ENCODE data around the gene CLHC1. TPM values are rescaled to one million over a fixed set of nuclear protein-coding genes. Genes with fewer than 3 reads are reported as not detected.

The CLHC1 gene
- total and polyA plus RNA-seq, 10 of the 15 experiments (the other 5 are each of a cell fraction or from before 2014, with no cell fraction given), result 2.6 to 6.8 (median 4.7) TPM

- RAD21 ChIA-PET (ENCODE audit: unreplicated experiment), result interaction anchor here (0.8 to 15.9 kb wide), 6 partner anchors 8 to 287 kb away, joined by 3 to 194 read pairs (median 8); partner anchors contain the start of gene RTN4
- no peak overlapping the region for H3K9ac ChIP-seq (ENCODE audit: control insufficient read depth, insufficient read depth, low read length)
- no peaks in the 10 kb centered on the region for H3K27me3 ChIP-seq (replicated peaks in 1 of 2; ENCODE audit: control insufficient read depth in 2 of 2, insufficient read depth in 2 of 2, low read length in 1 of 2)
- FAIRE-seq, result no peak
- no peak for ATAC-seq
- H3K4me3 ChIP-seq, result no peak overlapping the region
- SMC1A ChIA-PET (ENCODE audit: uncharacterized antibody, unreplicated experiment), result interaction anchor here (0.5 to 17.4 kb wide), 13 partner anchors 16 to 498 kb away, joined by 3 to 260 read pairs (median 9); partner anchors contain the start of gene RTN4
- no peak for DNase-seq (ENCODE audit: low read depth, low spot score)
- H3K36me3 ChIP-seq (ENCODE audit: control insufficient read depth in 2 of 2, insufficient read depth in 2 of 2, low read length in 1 of 2), result no peaks in the 10 kb centered on the region
- TF ChIP-seq KLF5 (IDR thresholded peaks at IDR 0.05; ENCODE audit: partially characterized antibody) (no peak), DPF2 (IDR thresholded peaks at IDR 0.05) (no peak)
- no peaks in the 10 kb centered on the region for H3K79me2 ChIP-seq (ENCODE audit: control insufficient read depth, insufficient read depth, low read length)
- H3K9me3 ChIP-seq (replicated peaks; ENCODE audit: control insufficient read depth, insufficient read depth, low read length), result no peaks in the 10 kb centered on the region
- no peaks in the 10 kb centered on the region for H4K20me1 ChIP-seq (ENCODE audit: control insufficient read depth, insufficient read depth)
- intact Hi-C loops (cut with micrococcal nuclease; ENCODE audit: unreplicated experiment) (loop anchor here (2.0 to 10.0 kb wide), 3 partner anchors 118 to 335 kb away; partner anchors contain the start of gene RTN4), in situ Hi-C loops (cut with MboI) (loop anchor here (5.0 kb wide), 2 partner anchors 153 to 268 kb away; no protein-coding TSS in a partner anchor)
- no TSS peak for BruUV-seq (replicated peaks)
- no peaks in the 10 kb centered on the region for H3K4me1 ChIP-seq (ENCODE audit: control insufficient read depth, insufficient read depth, low read length)
- 91% methylated on average over 3 of the region's 3 CpGs for WGBS (ENCODE audit: insufficient coverage, insufficient replicate concordance, low lambda C conversion rate, missing lambda C conversion rate)
- H3K4me2 ChIP-seq (ENCODE audit: control insufficient read depth, insufficient read depth), result no peak overlapping the region
- H2AFZ ChIP-seq (ENCODE audit: control insufficient read depth, low read depth, low read length), result no peak overlapping the region
- CTCF ChIA-PET, result interaction anchor here (0.6 to 19.0 kb wide), 16 partner anchors 8 to 466 kb away, joined by 3 to 342 read pairs (median 4); partner anchors contain the start of gene RTN4
- POLR2A ChIA-PET, result no interaction called here
- H3K27ac ChIP-seq (ENCODE audit: control insufficient read depth, insufficient read depth), result no peak overlapping the region
Measured at GRCh38 chr2:55169915-55170314, 62.2 kb downstream of the CLHC1 start.

DNA sequence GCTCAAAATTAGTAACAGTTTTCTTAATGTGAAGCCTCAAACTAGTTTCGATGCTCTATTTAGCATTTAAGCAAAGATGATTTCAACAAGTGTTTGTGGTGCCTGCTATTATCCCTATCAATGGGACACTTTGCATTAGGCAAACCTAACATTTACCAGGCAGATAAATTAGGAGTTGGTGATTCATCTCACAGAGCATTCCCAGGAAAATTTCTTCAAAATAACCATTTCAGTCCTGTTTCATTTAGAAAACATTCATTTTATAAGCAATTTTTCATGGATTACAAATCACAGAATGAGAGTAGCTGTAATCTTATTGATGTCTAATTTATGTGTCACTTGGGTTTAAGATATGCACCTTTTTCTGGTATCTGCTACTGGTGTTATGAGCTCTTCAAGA lies 62.7 kb downstream of the CLHC1 start:
- no TSS peak for BruUV-seq (replicated peaks)
- H4K20me1 ChIP-seq (ENCODE audit: control insufficient read depth, insufficient read depth), result no peaks in the 10 kb centered on the region
- H3K4me3 ChIP-seq, result no peak overlapping the region
- no peaks in the 10 kb centered on the region for H3K4me1 ChIP-seq (ENCODE audit: control insufficient read depth, insufficient read depth, low read length)
- RAD21 ChIA-PET (ENCODE audit: unreplicated experiment), result interaction anchor here (0.8 to 15.9 kb wide), 12 partner anchors 9 to 1062 kb away, joined by 3 to 194 read pairs (median 4); partner anchors contain the start of gene RTN4
- no peak overlapping the region for H2AFZ ChIP-seq (ENCODE audit: control insufficient read depth, low read depth, low read length)
- intact Hi-C loops (cut with micrococcal nuclease; ENCODE audit: unreplicated experiment), result loop anchor here (2.0 to 5.0 kb wide), 2 partner anchors 117 to 269 kb away; partner anchors contain the start of gene RTN4
- CTCF ChIA-PET, result interaction anchor here (0.6 to 19.0 kb wide), 28 partner anchors 8 to 465 kb away, joined by 3 to 342 read pairs (median 5); partner anchors contain the start of gene RTN4
- no peaks in the 10 kb centered on the region for H3K9me3 ChIP-seq (replicated peaks; ENCODE audit: control insufficient read depth, insufficient read depth, low read length)
- no peaks in the 10 kb centered on the region for H3K36me3 ChIP-seq (ENCODE audit: control insufficient read depth in 2 of 2, insufficient read depth in 2 of 2, low read length in 1 of 2)
- ATAC-seq (no peak), FAIRE-seq (no peak), DNase-seq (ENCODE audit: low read depth, low spot score) (no peak)
- no peaks in the 10 kb centered on the region for H3K27me3 ChIP-seq (replicated peaks in 1 of 2; ENCODE audit: control insufficient read depth in 2 of 2, insufficient read depth in 2 of 2, low read length in 1 of 2)
- in situ Hi-C loops (cut with MboI), result loop anchor here (5.0 kb wide), 2 partner anchors 152 to 267 kb away; no protein-coding TSS in a partner anchor
- no peak overlapping the region for H3K9ac ChIP-seq (ENCODE audit: control insufficient read depth, insufficient read depth, low read length)
- SMC1A ChIA-PET (ENCODE audit: uncharacterized antibody, unreplicated experiment), result interaction anchor here (0.5 to 17.4 kb wide), 21 partner anchors 8 to 498 kb away, joined by 3 to 260 read pairs (median 8); partner anchors contain the start of gene RTN4
- no peaks in the 10 kb centered on the region for H3K79me2 ChIP-seq (ENCODE audit: control insufficient read depth, insufficient read depth, low read length)
- POLR2A ChIA-PET, result interaction anchor here (1.1 kb wide), 1 partner anchor 121 kb away, joined by 5 read pairs; no protein-coding TSS in a partner anchor
- H3K27ac ChIP-seq (ENCODE audit: control insufficient read depth, insufficient read depth), result no peak overlapping the region
- TF ChIP-seq, protein P1, sequence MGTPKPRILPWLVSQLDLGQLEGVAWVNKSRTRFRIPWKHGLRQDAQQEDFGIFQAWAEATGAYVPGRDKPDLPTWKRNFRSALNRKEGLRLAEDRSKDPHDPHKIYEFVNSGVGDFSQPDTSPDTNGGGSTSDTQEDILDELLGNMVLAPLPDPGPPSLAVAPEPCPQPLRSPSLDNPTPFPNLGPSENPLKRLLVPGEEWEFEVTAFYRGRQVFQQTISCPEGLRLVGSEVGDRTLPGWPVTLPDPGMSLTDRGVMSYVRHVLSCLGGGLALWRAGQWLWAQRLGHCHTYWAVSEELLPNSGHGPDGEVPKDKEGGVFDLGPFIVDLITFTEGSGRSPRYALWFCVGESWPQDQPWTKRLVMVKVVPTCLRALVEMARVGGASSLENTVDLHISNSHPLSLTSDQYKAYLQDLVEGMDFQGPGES (IDR thresholded peaks at IDR 0.05), result no peak
- no peak overlapping the region for H3K4me2 ChIP-seq (ENCODE audit: control insufficient read depth, insufficient read depth)
- WGBS (ENCODE audit: insufficient coverage, insufficient replicate concordance, low lambda C conversion rate, missing lambda C conversion rate), result 100% methylated on average over 1 of the region's 1 CpG
